Activated T-cell treated with anti-CD3 and anti-CD28 coated beads for 1 hour (primary cell): ENCODE results near the gene KRTAP5-5.
"Not testable (repeated sequence)": the region's sequence is repeated elsewhere in the genome, so short reads cannot be mapped to it uniquely, and the experiment has no call there.

Source experiments
- DNase-seq: peaks from one replicate; pipeline ENCODE4 v3.0.0-alpha.2; 2020; ENCODE audit warnings: low read depth

The KRTAP5-5 gene

GRCh38 chr11:1607156-1607845 is 22.3 kb upstream of the KRTAP5-5 start:
- not testable (repeated sequence) for DNase-seq

- not testable (repeated sequence) for DNase-seq
Observed at GRCh38 chr11:1607901-1608300, 21.7 kb upstream of the KRTAP5-5 start.

GRCh38 chr11:1608363-1608762 is 21.2 kb upstream of the KRTAP5-5 start, which contains the start of gene KRTAP5-3:
Gene KRTAP5-3, minus strand, starts transcription at chr11:1608463. Its CDS starts 78 bp downstream, at chr11:1608385.
- DNase-seq: no peak

GRCh38 chr11:1618231-1618630 is 11.3 kb upstream of the KRTAP5-5 start:
- DNase-seq: no peak

GRCh38 chr11:1619449-1619848 is 10.1 kb upstream of the KRTAP5-5 start:
- DNase-seq: no peak

- no peak for DNase-seq
Observed at GRCh38 chr11:1622086-1622485, 7.5 kb upstream of the KRTAP5-5 start, which contains the start of gene KRTAP5-4. Gene KRTAP5-4, minus strand, starts transcription at chr11:1622138. Its CDS starts 45 bp downstream, at chr11:1622093.

- no peak for DNase-seq
Observed at GRCh38 chr11:1623716-1624115, 5.9 kb upstream of the KRTAP5-5 start.

GRCh38 chr11:1624621-1625020 is 5.0 kb upstream of the KRTAP5-5 start:
- no peak for DNase-seq

GRCh38 chr11:1625541-1625940 is 4.0 kb upstream of the KRTAP5-5 start:
- no peak for DNase-seq

GRCh38 chr11:1628506-1629325 is 859 bp upstream of the KRTAP5-5 start:
- DNase-seq: peak; percentile 32

GRCh38 chr11:1630271-1630670 is 696 bp downstream of the KRTAP5-5 start:
- no peak for DNase-seq

- no peak for DNase-seq
Observed at GRCh38 chr11:1631066-1631568, 1.5 kb downstream of the KRTAP5-5 start.

- DNase-seq: no peak
Observed at GRCh38 chr11:1632053-1632714, 2.6 kb downstream of the KRTAP5-5 start.

GRCh38 chr11:1633864-1634263 is 4.3 kb downstream of the KRTAP5-5 start:
- DNase-seq: no peak

GRCh38 chr11:1636291-1636950 is 6.8 kb downstream of the KRTAP5-5 start:
- no peak for DNase-seq

- DNase-seq: no peak
Observed at GRCh38 chr11:1637628-1638027, 8.1 kb downstream of the KRTAP5-5 start.

GRCh38 chr11:1638344-1638743 is 8.8 kb downstream of the KRTAP5-5 start:
- DNase-seq: no peak

- DNase-seq: no peak
Observed at GRCh38 chr11:1639102-1639620, 9.6 kb downstream of the KRTAP5-5 start.

GRCh38 chr11:1639666-1640065 is 10.1 kb downstream of the KRTAP5-5 start:
- DNase-seq: no peak

- DNase-seq: peak; percentile 21
Observed at GRCh38 chr11:1640076-1640946, 10.7 kb downstream of the KRTAP5-5 start.

GRCh38 chr11:1641096-1641495 is 11.5 kb downstream of the KRTAP5-5 start:
- no peak for DNase-seq
